Naive B cell (primary cell): ENCODE measurements around the gene RETSAT. TPM values are rescaled to one million over a fixed set of nuclear protein-coding genes. Genes with fewer than 3 reads are reported as not detected.

Experiments used
- ATAC-seq, 2 donors: fragments of 150-1000 bp; cut with Tn5 transposase; 2 replicates each; pipeline ENCODE4 v1.10.0; 2021; ENCODE audit warnings: low read depth in 2 of 2, mild to moderate bottlenecking in 2 of 2, moderate library complexity in 2 of 2
- DNase-seq: peaks from one replicate; pipeline ENCODE4 v3.0.0; 2022
- H3K27ac Mint-ChIP-seq, 6 donors: one replicate each; pipeline ENCODE4 v1.8.0; 2020 to 2022; ENCODE audit warnings: mild to moderate bottlenecking in 6 of 6, mixed read lengths in 6 of 6, moderate library complexity in 5 of 6, inconsistent platforms in 2 of 6
- H3K27me3 Mint-ChIP-seq, 3 donors: one replicate each; pipeline ENCODE4 v1.8.0; 2021 to 2022; ENCODE audit warnings: mixed read lengths in 3 of 3, mild to moderate bottlenecking in 1 of 3
- H3K36me3 Mint-ChIP-seq, 2 donors: one replicate each; pipeline ENCODE4 v1.8.0; 2020 to 2022; ENCODE audit warnings: mixed read lengths in 2 of 2, inconsistent platforms in 1 of 2, mild to moderate bottlenecking in 1 of 2
- H3K4me1 Mint-ChIP-seq, 3 donors: one replicate each; pipeline ENCODE4 v1.8.0; 2020 to 2022; ENCODE audit warnings: mixed read lengths in 3 of 3, inconsistent platforms in 1 of 3, mild to moderate bottlenecking in 1 of 3, moderate library complexity in 1 of 3
- H3K4me3 Mint-ChIP-seq, 8 donors: one replicate each; pipeline ENCODE4 v1.8.0; 2020 to 2022; ENCODE audit warnings: mild to moderate bottlenecking in 8 of 8, mixed read lengths in 8 of 8, moderate library complexity in 8 of 8, inconsistent platforms in 2 of 8
- H3K9me3 Mint-ChIP-seq, 7 donors: one replicate each; pipeline ENCODE4 v1.8.0; 2020 to 2022; ENCODE audit warnings: mixed read lengths in 7 of 7, mild to moderate bottlenecking in 5 of 7, inconsistent platforms in 2 of 7, moderate library complexity in 1 of 7
- polyA plus RNA-seq, 6 donors: library from polyadenylated mRNA; unstranded; fragments of 300-500 nt; fragmentation: Illumina TruSeq; gene quantifications; one replicate each; pipeline ENCODE4 v1.2.3, GENCODE V29; 2021; ENCODE audit warnings: low read depth in 6 of 6

The RETSAT gene
- polyA plus RNA-seq: 1 to 10 TPM; 4.4 to 8.7 (median 6.8) TPM

- H3K36me3 Mint-ChIP-seq: peaks cover 14% of the 10 kb centered on the region in 2 donors
- H3K4me1 Mint-ChIP-seq: peaks cover 27 to 57% (median 44%) of the 10 kb centered on the region in 3 donors
- ATAC-seq: peak; percentile 95 to 97
Measured at GRCh38 chr2:85354286-85355072, at the start of gene RETSAT, which contains the start of gene ELMOD3. Gene RETSAT, minus strand, starts transcription at chr2:85354528. Its CDS starts 21 bp downstream, at chr2:85354507. Gene ELMOD3, plus strand, starts transcription at chr2:85354769. Its CDS starts 2,430 bp downstream, at chr2:85357199.

GRCh38 chr2:85401844-85402243 is 47.5 kb upstream of the RETSAT start:
- Mint-ChIP-seq H3K36me3 (peaks cover 0 to 31% of the 10 kb centered on the region in 2 donors), H3K9me3 (no peaks in the 10 kb centered on the region), H3K4me1 (peaks cover 19 to 45% (median 37%) of the 10 kb centered on the region in 3 donors), H3K27ac (peak overlapping the region in 4 of 6 donors; percentile 76 to 92 (median 90)), H3K4me3 (peak overlapping the region in 7 of 8 donors; percentile 8 to 85 (median 67)), H3K27me3 (no peaks in the 10 kb centered on the region)
- peak; percentile 79 to 81 for ATAC-seq
- no peak for DNase-seq

More at GRCh38 chr2:85354286-85355072, at the start of gene RETSAT, which contains the start of gene ELMOD3:
- Mint-ChIP-seq H3K27me3 (no peaks in the 10 kb centered on the region), H3K9me3 (no peaks in the 10 kb centered on the region), H3K4me3 (peak within 1 kb of the TSS; percentile 96 to 100 (median 98)), H3K27ac (peak within 1 kb of the TSS; percentile 98 to 100 (median 100))
- peak; percentile 98 for DNase-seq

GRCh38 chr2:85401464-85401805 is 47.1 kb upstream of the RETSAT start:
- Mint-ChIP-seq H3K9me3 (no peaks in the 10 kb centered on the region), H3K27me3 (no peaks in the 10 kb centered on the region), H3K4me1 (peaks cover 19 to 47% (median 41%) of the 10 kb centered on the region in 3 donors), H3K4me3 (no peak overlapping the region), H3K27ac (no peak overlapping the region), H3K36me3 (peaks cover 0 to 35% of the 10 kb centered on the region in 2 donors)
- DNase-seq (no peak), ATAC-seq (no peak)

GRCh38 chr2:85400541-85401463 is 46.5 kb upstream of the RETSAT start:
- Mint-ChIP-seq H3K27ac (peak overlapping the region in 4 of 6 donors; percentile 47 to 96 (median 68)), H3K27me3 (no peaks in the 10 kb centered on the region), H3K36me3 (peaks cover 0 to 38% of the 10 kb centered on the region in 2 donors), H3K9me3 (no peaks in the 10 kb centered on the region), H3K4me1 (peaks cover 19 to 40% (median 40%) of the 10 kb centered on the region in 3 donors), H3K4me3 (peak overlapping the region in 1 of 8 donors; percentile 5)
- DNase-seq: no peak
- ATAC-seq: no peak

GRCh38 chr2:85400023-85400422 is 45.7 kb upstream of the RETSAT start:
- no peaks in the 10 kb centered on the region for H3K27me3 Mint-ChIP-seq

GRCh38 chr2:85399183-85399455 is 44.8 kb upstream of the RETSAT start:
- Mint-ChIP-seq H3K9me3 (no peaks in the 10 kb centered on the region), H3K4me1 (peaks cover 9 to 36% (median 30%) of the 10 kb centered on the region in 3 donors), H3K4me3 (peak overlapping the region in 1 of 8 donors; percentile 42), H3K27ac (peak overlapping the region in 4 of 6 donors; percentile 26 to 92 (median 79)), H3K36me3 (peaks cover 0 to 38% of the 10 kb centered on the region in 2 donors), H3K27me3 (no peaks in the 10 kb centered on the region)
- DNase-seq: no peak
- ATAC-seq: no peak

More at GRCh38 chr2:85400023-85400422, 45.7 kb upstream of the RETSAT start:
- DNase-seq: no peak
- H3K36me3 Mint-ChIP-seq: peaks cover 0 to 38% of the 10 kb centered on the region in 2 donors
- H3K4me3 Mint-ChIP-seq: no peak overlapping the region
- H3K27ac Mint-ChIP-seq: peak overlapping the region in 2 of 6 donors; percentile 47 to 96
- ATAC-seq: no peak
- no peaks in the 10 kb centered on the region for H3K9me3 Mint-ChIP-seq
- peaks cover 11 to 33% (median 32%) of the 10 kb centered on the region in 3 donors for H3K4me1 Mint-ChIP-seq

- H3K4me3 Mint-ChIP-seq: no peak overlapping the region
- H3K9me3 Mint-ChIP-seq: no peaks in the 10 kb centered on the region
- ATAC-seq (no peak), DNase-seq (no peak)
- H3K27me3 Mint-ChIP-seq: no peaks in the 10 kb centered on the region
- peaks cover 13 to 41% (median 35%) of the 10 kb centered on the region in 3 donors for H3K4me1 Mint-ChIP-seq
- peak overlapping the region in 2 of 6 donors; percentile 26 to 70 for H3K27ac Mint-ChIP-seq
- H3K36me3 Mint-ChIP-seq: peaks cover 0 to 38% of the 10 kb centered on the region in 2 donors
Measured at GRCh38 chr2:85398426-85399182, 44.3 kb upstream of the RETSAT start.

- ATAC-seq (no peak), DNase-seq (no peak)
- Mint-ChIP-seq H3K27ac (peak overlapping the region in 1 of 6 donors; percentile 70), H3K27me3 (no peaks in the 10 kb centered on the region), H3K36me3 (peaks cover 0 to 38% of the 10 kb centered on the region in 2 donors), H3K9me3 (no peaks in the 10 kb centered on the region), H3K4me3 (no peak overlapping the region), H3K4me1 (peaks cover 13 to 44% (median 40%) of the 10 kb centered on the region in 3 donors)
Measured at GRCh38 chr2:85397925-85398331, 43.6 kb upstream of the RETSAT start.

GRCh38 chr2:85396531-85397470 is 42.5 kb upstream of the RETSAT start:
- no peaks in the 10 kb centered on the region for H3K9me3 Mint-ChIP-seq
- peaks cover 12 to 44% (median 42%) of the 10 kb centered on the region in 3 donors for H3K4me1 Mint-ChIP-seq
- DNase-seq (no peak), ATAC-seq (no peak)
- peak overlapping the region in 1 of 8 donors; percentile 72 for H3K4me3 Mint-ChIP-seq
- H3K27ac Mint-ChIP-seq: peak overlapping the region in 4 of 6 donors; percentile 37 to 85 (median 74)
- peaks cover 0 to 33% of the 10 kb centered on the region in 2 donors for H3K36me3 Mint-ChIP-seq
- no peaks in the 10 kb centered on the region for H3K27me3 Mint-ChIP-seq

- Mint-ChIP-seq H3K36me3 (peaks cover 0 to 31% of the 10 kb centered on the region in 2 donors), H3K4me3 (no peak overlapping the region), H3K27ac (peak overlapping the region in 2 of 6 donors; percentile 70 to 80), H3K27me3 (no peaks in the 10 kb centered on the region), H3K9me3 (no peaks in the 10 kb centered on the region), H3K4me1 (peaks cover 16 to 50% (median 47%) of the 10 kb centered on the region in 3 donors)
- DNase-seq (no peak), ATAC-seq (no peak)
Measured at GRCh38 chr2:85395912-85396475, 41.7 kb upstream of the RETSAT start.

GRCh38 chr2:85394976-85395375 is 40.6 kb upstream of the RETSAT start:
- Mint-ChIP-seq H3K27me3 (no peaks in the 10 kb centered on the region), H3K27ac (peak overlapping the region in 5 of 6 donors; percentile 44 to 87 (median 58)), H3K9me3 (no peaks in the 10 kb centered on the region), H3K4me1 (peaks cover 16 to 48% (median 42%) of the 10 kb centered on the region in 3 donors), H3K36me3 (peaks cover 0 to 27% of the 10 kb centered on the region in 2 donors), H3K4me3 (no peak overlapping the region)
- DNase-seq: no peak
- ATAC-seq: no peak
